Pancreas (tissue), 10 donors: ENCODE results near the gene NUB1. TPM values are rescaled to one million over a fixed set of nuclear protein-coding genes. Genes with fewer than 3 reads are reported as not detected.
"Not testable (repeated sequence)": the region's sequence is repeated elsewhere in the genome, so short reads cannot be mapped to it uniquely, and the experiment has no call there.

Source experiments
- ATAC-seq, 4 donors: fragments of 200-7000 bp; cut with Tn5 transposase; one replicate each; pipeline versions ENCODE4 v1.8.0 to v1.9.1; 2020; ENCODE audit warnings: mild to moderate bottlenecking in 4 of 4, moderate library complexity in 4 of 4
- DNase-seq, 6 donors: peaks; one replicate each; pipeline ENCODE4 v3.0.0-alpha.2; 2020
- FAIRE-seq: peaks from 2 replicates; lab custom pipeline; 2012; peaks lifted over from hg19 to GRCh38; lab: Jason Lieb, UNC
- H3K27ac ChIP-seq, 4 donors: fragments of 200-600 bp; sonication (generic); 1 replicate in 3 of 4; 2 replicates in 1 of 4; pipeline versions ENCODE4 v1.5.0 to v1.8.0; 2020
- H3K27me3 ChIP-seq, 4 donors: fragments of 200-600 bp; one replicate each; pipeline ENCODE4 v1.8.0; 2021
- H3K36me3 ChIP-seq, 3 donors: fragments of 200-600 bp; sonication (generic) in 1 of 3; one replicate each; pipeline versions ENCODE4 v1.5.0 to v1.8.0; 2020 to 2021
- H3K4me1 ChIP-seq, 3 donors: fragments of 200-600 bp; one replicate each; pipeline ENCODE4 v1.8.0; 2021
- H3K4me3 ChIP-seq, 4 donors: fragments of 200-600 bp; sonication (generic) in 2 of 4; one replicate each; pipeline versions ENCODE4 v1.5.0 to v1.8.0; 2020 to 2021
- H3K9me3 ChIP-seq, 4 donors: fragments of 200-600 bp; one replicate each; pipeline ENCODE4 v1.8.0; 2021
- CTCF ChIP-seq, 4 donors: fragments of 200-600 bp; sonication (generic) in 3 of 4; IDR thresholded peaks; one replicate each; pipeline versions ENCODE4 v1.5.0 to v1.8.0; 2021; ENCODE audit warnings: antibody characterized with exemption in 4 of 4
- WGBS, 2 donors: extraction: QIAGEN DNeasy Blood & Tissue Kit; methylation state at CpG; one replicate each; pipeline ENCODE4 v1.1.7; 2013; 5-methylcytosine and 5-hydroxymethylcytosine counted together
- intact Hi-C, 3 donors: fragments of 100-400 bp; cut with DNase I; formaldehyde crosslinking; loops; one replicate each; pipeline versions ENCODE4 v1.11.1 to v1.14.2; 2022
- polyA plus RNA-seq, 2 donors: library from polyadenylated mRNA; stranded (reverse); fragments of 200-250 nt; gene quantifications; one replicate each; pipeline ENCODE4 v1.2.3, GENCODE V29; 2013
- total RNA-seq, 6 donors: library from RNA; stranded (reverse); fragmentation: NEBNext Ultra II Directional in 4 of 6; extraction: Animal tissue kit (Norgen Biotek cat#: 25700) in 4 of 6; gene quantifications; one replicate each; pipeline versions ENCODE4 v1.2.1 to v1.2.4, GENCODE V29; 2021 to 2023
- donor health status: healthy with polysubstance abuse.
- donor health status: DM: no; HTN: no; CAD: no; lungs with moderate emphysema.
- donor health status: DM: no; HTN: no; CAD: no.
- donor health status: control.
- donor health status: control.
- donor health status: Bipolar disorder and iron deficiency.
- donor health status: DM: yes; HTN: yes; CAD: no.
- donor health status: DM: no; HTN: no; CAD: no.
- donor health status: DM: no; HTN: no; CAD: no.
- donor health status: DM: yes; HTN: yes; CAD: no.

Gene NUB1
- total and polyA plus RNA-seq, 8 donors: 19.5 to 30.6 (median 23.8) TPM

GRCh38 chr7:151299530-151299929 is 42.1 kb upstream of the NUB1 start:
- H3K27me3 ChIP-seq: peaks cover 0 to 3% (median 0%) of the 10 kb centered on the region in 4 donors
- no peak overlapping the region for H3K4me3 ChIP-seq
- no peak overlapping the region for H3K27ac ChIP-seq
- FAIRE-seq: no peak
- 68 to 85% methylated on average over 6 of the region's 6 CpGs for WGBS, 2 donors
- no peaks in the 10 kb centered on the region for H3K9me3 ChIP-seq
- TF ChIP-seq CTCF (IDR thresholded peaks at IDR 0.05): no peak
- intact Hi-C loops: no loop called here
- DNase-seq: no peak
- H3K36me3 ChIP-seq: no peaks in the 10 kb centered on the region
- ATAC-seq: no peak
- H3K4me1 ChIP-seq: peaks cover 0 to 3% (median 0%) of the 10 kb centered on the region in 3 donors

DNA sequence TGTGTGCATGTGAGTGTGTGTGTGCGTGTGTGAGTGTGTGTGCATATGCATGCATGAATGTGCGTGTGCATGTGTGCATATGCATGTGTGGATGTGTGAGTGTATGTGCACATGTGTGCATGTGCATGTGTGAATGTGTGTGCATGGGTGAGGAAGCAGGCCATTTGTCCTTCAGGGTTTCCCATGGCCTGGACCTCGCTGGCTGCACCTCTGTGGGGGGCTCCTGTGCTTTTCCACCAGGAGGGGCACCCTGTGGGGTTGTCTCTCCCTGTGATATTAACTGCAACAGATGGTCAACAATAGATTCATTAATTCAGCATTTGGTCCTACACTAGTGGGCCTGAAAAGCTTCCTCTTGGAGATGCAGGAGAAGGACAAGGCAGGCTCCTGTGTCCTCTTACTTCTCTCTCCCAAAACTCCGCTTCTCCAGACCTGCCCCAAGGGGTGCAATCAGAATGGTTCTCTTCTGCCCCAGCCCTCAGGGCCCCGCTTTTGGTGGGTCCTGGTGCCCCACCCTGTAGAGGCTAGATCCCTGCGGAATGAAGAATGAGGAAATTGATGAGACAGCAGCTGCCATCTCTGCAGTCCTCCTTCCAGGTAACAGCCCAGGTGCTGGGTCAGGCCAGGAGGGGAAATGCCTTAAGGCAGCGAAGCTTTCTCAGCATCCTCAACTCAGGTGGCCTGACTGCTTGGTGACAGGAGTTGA is 41.5 kb upstream of the NUB1 start:
- Histone ChIP-seq H3K27ac (no peak overlapping the region), H3K4me3 (no peak overlapping the region), H3K4me1 (peaks cover 0 to 3% (median 0%) of the 10 kb centered on the region in 3 donors), H3K27me3 (peaks cover 0 to 3% (median 0%) of the 10 kb centered on the region in 4 donors), H3K9me3 (no peaks in the 10 kb centered on the region), H3K36me3 (no peaks in the 10 kb centered on the region)
- DNase-seq: no peak
- ATAC-seq: no peak
- WGBS, 2 donors: 77 to 87% methylated on average over 7 of the region's 7 CpGs
- TF ChIP-seq CTCF (IDR thresholded peaks at IDR 0.05): no peak
- intact Hi-C loops: loop anchor here in 2 of 3 donors (5.0 to 10.0 kb wide), 2 partner anchors 55 to 58 kb away; partner anchors contain the start of gene SMARCD3 (in 1 of the 2)
- no peak for FAIRE-seq

- Histone ChIP-seq H3K9me3 (no peaks in the 10 kb centered on the region), H3K4me1 (peaks cover 0 to 3% (median 0%) of the 10 kb centered on the region in 3 donors), H3K36me3 (no peaks in the 10 kb centered on the region), H3K27me3 (peaks cover 0 to 3% (median 0%) of the 10 kb centered on the region in 4 donors), H3K4me3 (no peak overlapping the region), H3K27ac (no peak overlapping the region)
- no peak for ATAC-seq
- TF ChIP-seq CTCF (IDR thresholded peaks at IDR 0.05): no peak
- 60 to 70% methylated on average over 20 of the region's 20 CpGs for WGBS, 2 donors
- DNase-seq: no peak
- intact Hi-C loops: loop anchor here in 2 of 3 donors (5.0 to 10.0 kb wide), 2 partner anchors 57 to 59 kb away; partner anchors contain the start of gene SMARCD3 (in 1 of the 2)
- no peak for FAIRE-seq
Measured at GRCh38 chr7:151301471-151302462, 39.8 kb upstream of the NUB1 start.

DNA sequence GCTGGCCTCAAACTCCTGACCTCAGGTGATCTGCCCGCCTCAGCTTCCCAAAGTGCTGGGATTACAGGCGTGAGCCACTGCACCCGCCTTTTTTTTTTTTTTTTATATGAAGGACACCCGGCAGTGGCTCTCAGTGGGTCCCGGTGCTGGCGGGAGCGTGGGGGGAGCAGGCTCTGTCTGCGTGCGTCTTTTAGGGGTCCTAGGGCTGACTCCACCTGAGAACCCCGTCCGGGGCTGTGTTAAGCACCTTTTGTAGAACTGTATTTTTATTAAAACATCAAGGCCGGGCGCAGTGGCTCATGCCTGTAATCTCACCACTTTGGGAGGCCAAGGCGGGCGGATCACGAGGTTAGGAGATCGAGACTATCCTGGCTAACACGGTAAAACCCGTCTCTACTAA is 37.4 kb upstream of the NUB1 start:
- DNase-seq, H3K9me3 ChIP-seq, H3K27me3 ChIP-seq, ATAC-seq, H3K27ac ChIP-seq, H3K4me1 ChIP-seq, H3K4me3 ChIP-seq, FAIRE-seq, H3K36me3 ChIP-seq: not testable (repeated sequence)
- intact Hi-C loops: loop anchor here in 2 of 3 donors (5.0 to 10.0 kb wide), 2 partner anchors 59 to 62 kb away; partner anchors contain the start of gene SMARCD3 (in 1 of the 2)
- 61 to 68% methylated on average over 19 of the region's 19 CpGs for WGBS, 2 donors

- FAIRE-seq: no peak
- H3K27me3 ChIP-seq: peaks cover 0 to 3% (median 0%) of the 10 kb centered on the region in 4 donors
Measured at GRCh38 chr7:151304856-151305255, 36.8 kb upstream of the NUB1 start.

More at GRCh38 chr7:151304856-151305255, 36.8 kb upstream of the NUB1 start:
- Histone ChIP-seq H3K4me1 (peaks cover 0 to 3% (median 0%) of the 10 kb centered on the region in 3 donors), H3K27ac (no peak overlapping the region), H3K36me3 (no peaks in the 10 kb centered on the region), H3K4me3 (no peak overlapping the region), H3K9me3 (no peaks in the 10 kb centered on the region)
- no peak for ATAC-seq
- intact Hi-C loops: loop anchor here in 2 of 3 donors (5.0 to 10.0 kb wide), 3 partner anchors 60 to 183 kb away; partner anchors contain the start of gene SMARCD3 (in 1 of the 2)
- WGBS, 2 donors: 29 to 35% methylated on average over 7 of the region's 7 CpGs
- no peak for DNase-seq
- TF ChIP-seq CTCF (IDR thresholded peaks at IDR 0.05): no peak
